Measurements from ENCODE around the gene HSPA4L. TPM values are rescaled to one million over a fixed set of nuclear protein-coding genes. Genes with fewer than 3 reads are reported as not detected.

The HSPA4L gene
- total RNA-seq, 1 experiment from 2014 or later: 3.8 TPM

DNA sequence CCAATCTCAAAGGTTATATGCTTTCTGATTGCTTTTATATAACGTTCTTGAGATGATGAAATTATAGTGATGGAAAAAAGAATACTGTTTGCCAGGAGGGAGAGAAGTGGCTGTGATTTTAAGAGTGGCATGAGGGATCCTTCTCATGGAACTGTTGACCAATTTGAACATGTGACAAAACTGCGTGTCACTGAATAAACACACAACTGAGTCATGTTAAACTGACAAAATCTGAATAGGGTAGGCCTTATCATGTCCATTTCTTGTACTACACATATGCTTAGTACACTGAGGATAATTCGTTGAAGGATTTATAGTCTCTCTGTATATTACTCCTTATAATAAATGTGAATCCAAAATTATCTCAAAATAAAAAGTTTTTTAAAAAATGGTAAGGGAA lies 22.2 kb upstream of the HSPA4L start:
- ChIA-PET POLR2A (ENCODE audit: low non-redundant PET) (no interaction called here), CTCF (no interaction called here)
- TF ChIP-seq, protein P1, sequence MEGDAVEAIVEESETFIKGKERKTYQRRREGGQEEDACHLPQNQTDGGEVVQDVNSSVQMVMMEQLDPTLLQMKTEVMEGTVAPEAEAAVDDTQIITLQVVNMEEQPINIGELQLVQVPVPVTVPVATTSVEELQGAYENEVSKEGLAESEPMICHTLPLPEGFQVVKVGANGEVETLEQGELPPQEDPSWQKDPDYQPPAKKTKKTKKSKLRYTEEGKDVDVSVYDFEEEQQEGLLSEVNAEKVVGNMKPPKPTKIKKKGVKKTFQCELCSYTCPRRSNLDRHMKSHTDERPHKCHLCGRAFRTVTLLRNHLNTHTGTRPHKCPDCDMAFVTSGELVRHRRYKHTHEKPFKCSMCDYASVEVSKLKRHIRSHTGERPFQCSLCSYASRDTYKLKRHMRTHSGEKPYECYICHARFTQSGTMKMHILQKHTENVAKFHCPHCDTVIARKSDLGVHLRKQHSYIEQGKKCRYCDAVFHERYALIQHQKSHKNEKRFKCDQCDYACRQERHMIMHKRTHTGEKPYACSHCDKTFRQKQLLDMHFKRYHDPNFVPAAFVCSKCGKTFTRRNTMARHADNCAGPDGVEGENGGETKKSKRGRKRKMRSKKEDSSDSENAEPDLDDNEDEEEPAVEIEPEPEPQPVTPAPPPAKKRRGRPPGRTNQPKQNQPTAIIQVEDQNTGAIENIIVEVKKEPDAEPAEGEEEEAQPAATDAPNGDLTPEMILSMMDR (conservative IDR thresholded peaks at IDR 0.05; ENCODE audit: low read depth, low read length): no peak
- TF ChIP-seq EZH2 (IDR thresholded peaks at IDR 0.05; ENCODE audit: borderline replicate concordance, low read depth, low read length, poor library complexity, severe bottlenecking): no peak
- Histone ChIP-seq H3K4me3 (ENCODE audit: low read depth, low read length, poor library complexity, severe bottlenecking) (no peak overlapping the region), H3K27ac (ENCODE audit: low read depth, low read length, poor library complexity, severe bottlenecking) (no peak overlapping the region), H3K36me3 (ENCODE audit: insufficient read depth, low read length, poor library complexity, severe bottlenecking) (no peaks in the 10 kb centered on the region), H3K27me3 (replicated peaks; ENCODE audit: insufficient read depth, low read depth, low read length, poor library complexity) (no peaks in the 10 kb centered on the region), H3K9me3 (ENCODE audit: low read depth, low read length, poor library complexity, severe bottlenecking) (peaks cover 4% of the 10 kb centered on the region), H3K4me1 (ENCODE audit: insufficient read depth, low read length, poor library complexity, severe bottlenecking) (no peaks in the 10 kb centered on the region)
- BruUV-seq (replicated peaks): no TSS peak
- no peak for DNase-seq (ENCODE audit: low spot score)
- intact Hi-C loops (cut with micrococcal nuclease; ENCODE audit: unreplicated experiment): no loop called here

DNA sequence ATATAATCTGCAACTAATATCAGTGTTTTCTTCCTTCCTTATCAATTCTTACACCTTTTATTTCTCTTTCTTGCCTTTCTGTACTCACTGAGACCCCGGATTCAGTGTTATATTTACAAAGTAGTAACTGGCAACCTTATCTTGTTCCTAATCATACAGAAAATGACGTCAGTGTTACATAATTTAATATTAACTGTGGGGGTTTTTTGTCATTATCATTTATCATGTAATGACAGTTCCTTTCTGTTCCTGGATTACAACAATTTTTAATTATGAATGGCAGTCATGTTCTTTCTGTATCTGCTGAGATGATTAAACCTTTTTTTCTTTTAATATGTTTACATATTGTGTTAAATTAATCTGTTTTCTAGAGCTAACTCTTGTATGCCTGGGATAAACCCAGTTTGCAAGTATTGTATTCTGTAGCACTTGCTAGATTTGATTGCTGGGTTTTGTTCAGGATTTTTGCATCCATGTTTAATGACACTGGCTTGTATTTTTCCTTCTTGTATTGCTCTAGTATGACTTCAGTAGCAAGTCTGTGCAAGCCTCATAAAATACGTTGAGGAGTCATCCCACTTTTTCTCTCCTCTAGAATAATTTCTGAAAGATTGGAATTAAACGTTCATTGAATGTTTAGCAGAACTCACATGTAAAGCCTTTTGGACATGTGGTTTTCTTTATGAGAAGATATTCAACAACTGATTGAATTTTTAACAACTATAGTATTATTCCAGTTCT lies 10.4 kb upstream of the HSPA4L start:
- no peaks in the 10 kb centered on the region for H3K4me1 ChIP-seq (ENCODE audit: insufficient read depth, low read length, poor library complexity, severe bottlenecking)
- H3K36me3 ChIP-seq (ENCODE audit: insufficient read depth, low read length, poor library complexity, severe bottlenecking): no peaks in the 10 kb centered on the region
- BruUV-seq (replicated peaks): no TSS peak
- TF ChIP-seq, protein P1 (conservative IDR thresholded peaks at IDR 0.05; ENCODE audit: low read depth, low read length): no peak
- TF ChIP-seq EZH2 (IDR thresholded peaks at IDR 0.05; ENCODE audit: borderline replicate concordance, low read depth, low read length, poor library complexity, severe bottlenecking): no peak
- POLR2A ChIA-PET (ENCODE audit: low non-redundant PET): no interaction called here
- CTCF ChIA-PET: no interaction called here
- DNase-seq (ENCODE audit: low spot score): no peak
- no peaks in the 10 kb centered on the region for H3K9me3 ChIP-seq (ENCODE audit: low read depth, low read length, poor library complexity, severe bottlenecking)
- no peaks in the 10 kb centered on the region for H3K27me3 ChIP-seq (replicated peaks; ENCODE audit: insufficient read depth, low read depth, low read length, poor library complexity)
- intact Hi-C loops (cut with micrococcal nuclease; ENCODE audit: unreplicated experiment): no loop called here
- no peak overlapping the region for H3K27ac ChIP-seq (ENCODE audit: low read depth, low read length, poor library complexity, severe bottlenecking)
- no peak overlapping the region for H3K4me3 ChIP-seq (ENCODE audit: low read depth, low read length, poor library complexity, severe bottlenecking)

DNA sequence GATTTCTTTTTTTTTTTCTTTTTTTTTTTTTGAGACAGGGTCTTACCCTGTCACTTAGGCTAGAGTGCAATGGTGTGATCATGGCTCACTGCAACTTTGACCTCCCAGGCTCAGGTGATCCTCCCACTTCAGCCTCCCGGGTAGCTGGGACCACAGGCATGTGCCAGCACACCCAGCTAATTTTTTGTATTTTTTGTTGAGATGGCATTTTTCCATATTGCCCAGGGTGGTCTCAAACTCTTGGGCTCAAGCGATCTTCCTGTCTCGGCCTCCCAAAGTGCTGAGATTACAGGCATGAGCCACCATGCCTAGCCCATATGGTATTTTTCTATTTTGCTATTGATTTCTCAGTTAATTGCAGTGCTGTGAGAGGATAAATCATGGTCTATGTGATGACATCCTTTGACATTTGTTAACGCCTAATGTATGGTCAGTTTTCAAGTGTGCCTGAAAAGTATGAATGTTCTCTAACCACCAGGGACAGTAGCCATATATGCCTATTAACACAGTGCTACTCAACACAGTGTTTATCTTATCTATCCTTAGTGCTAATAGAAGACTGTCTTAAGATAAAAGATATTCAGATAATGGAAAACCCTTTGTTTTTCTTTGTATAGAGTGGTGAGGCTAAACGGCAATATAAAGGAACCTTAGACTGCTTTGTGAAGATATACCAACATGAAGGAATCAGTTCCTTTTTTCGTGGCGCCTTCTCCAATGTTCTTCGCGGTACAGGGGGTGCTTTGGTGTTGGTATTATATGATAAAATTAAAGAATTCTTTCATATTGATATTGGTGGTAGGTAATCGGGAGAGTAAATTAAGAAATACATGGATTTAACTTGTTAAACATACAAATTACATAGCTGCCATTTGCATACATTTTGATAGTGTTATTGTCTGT lies 9.1 kb upstream of the HSPA4L start:
- TF ChIP-seq, protein P1 (conservative IDR thresholded peaks at IDR 0.05; ENCODE audit: low read depth, low read length): no peak
- no peak for TF ChIP-seq EZH2 (IDR thresholded peaks at IDR 0.05; ENCODE audit: borderline replicate concordance, low read depth, low read length, poor library complexity, severe bottlenecking)
- peaks cover 6% of the 10 kb centered on the region for H3K27me3 ChIP-seq (replicated peaks; ENCODE audit: insufficient read depth, low read depth, low read length, poor library complexity)
- H3K27ac ChIP-seq (ENCODE audit: low read depth, low read length, poor library complexity, severe bottlenecking): no peak overlapping the region
- H3K4me1 ChIP-seq (ENCODE audit: insufficient read depth, low read length, poor library complexity, severe bottlenecking): no peaks in the 10 kb centered on the region
- CTCF ChIA-PET: no interaction called here
- no peak for DNase-seq (ENCODE audit: low spot score)
- intact Hi-C loops (cut with micrococcal nuclease; ENCODE audit: unreplicated experiment): no loop called here
- H3K4me3 ChIP-seq (ENCODE audit: low read depth, low read length, poor library complexity, severe bottlenecking): no peak overlapping the region
- H3K36me3 ChIP-seq (ENCODE audit: insufficient read depth, low read length, poor library complexity, severe bottlenecking): no peaks in the 10 kb centered on the region
- POLR2A ChIA-PET (ENCODE audit: low non-redundant PET): no interaction called here
- no TSS peak for BruUV-seq (replicated peaks)
- H3K9me3 ChIP-seq (ENCODE audit: low read depth, low read length, poor library complexity, severe bottlenecking): no peaks in the 10 kb centered on the region

All from A673 (cell line).